Activated T-helper 1 cell treated with Interleukin-2 at 50 U/mL for 16 hours (primary cell): ENCODE results near the gene COL13A1.

Experiments used
- DNase-seq: peaks from one replicate; pipeline ENCODE4 v3.0.0-alpha.2; 2020; ENCODE audit warnings: low read depth

Gene COL13A1

DNA sequence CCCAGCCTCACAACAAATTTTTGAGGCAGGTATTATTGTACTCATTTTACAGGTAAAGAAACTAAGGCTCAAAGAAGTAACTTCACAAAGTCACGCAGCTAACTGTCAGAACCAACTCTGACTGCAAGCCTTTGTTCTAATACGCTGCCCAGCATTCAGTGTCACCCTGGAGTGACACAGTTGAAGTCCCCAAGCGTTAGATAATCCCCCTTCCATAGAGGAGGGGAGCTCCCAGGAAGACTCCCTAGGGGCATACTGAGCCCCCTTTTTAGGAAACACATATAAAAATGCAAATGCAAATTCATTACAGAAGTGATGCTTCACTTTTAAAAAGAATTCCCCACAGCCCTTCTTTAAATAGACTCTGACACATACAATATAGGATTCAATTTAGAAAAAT, 150.0 kb downstream of the COL13A1 start:
- DNase-seq = no peak

DNA sequence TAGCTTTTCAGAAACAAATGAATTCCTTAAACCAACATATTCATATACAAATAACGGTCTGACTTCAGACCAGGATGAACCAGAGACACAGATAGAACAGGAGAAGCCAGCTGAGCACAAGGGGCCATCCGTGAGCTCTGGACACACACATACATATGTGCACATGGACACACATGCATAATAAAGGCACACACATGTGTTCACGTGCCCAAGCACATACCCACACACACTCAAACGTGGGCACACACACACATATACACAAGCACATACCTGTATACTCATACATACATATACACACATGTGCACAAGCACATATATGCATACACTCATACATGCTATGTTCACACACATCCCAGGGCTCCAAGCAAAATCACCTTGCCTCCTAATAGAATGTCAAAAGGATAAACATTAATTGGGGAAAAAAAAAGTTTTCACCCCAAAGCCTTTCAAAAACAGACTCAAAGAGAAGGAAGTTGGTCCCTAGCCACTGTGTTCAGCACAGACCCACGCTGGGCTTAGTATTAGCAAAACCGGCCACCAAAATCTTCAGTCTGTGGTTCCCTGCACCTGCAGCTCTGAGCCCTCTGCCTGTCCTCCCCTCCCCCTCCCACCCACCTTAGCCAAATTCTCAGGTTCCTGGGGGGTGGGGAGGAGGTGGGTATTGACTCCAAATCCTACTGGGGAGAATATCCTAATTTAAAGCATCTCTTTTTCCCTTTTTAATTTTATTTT, 150.5 kb downstream of the COL13A1 start:
- DNase-seq = no peak

DNA sequence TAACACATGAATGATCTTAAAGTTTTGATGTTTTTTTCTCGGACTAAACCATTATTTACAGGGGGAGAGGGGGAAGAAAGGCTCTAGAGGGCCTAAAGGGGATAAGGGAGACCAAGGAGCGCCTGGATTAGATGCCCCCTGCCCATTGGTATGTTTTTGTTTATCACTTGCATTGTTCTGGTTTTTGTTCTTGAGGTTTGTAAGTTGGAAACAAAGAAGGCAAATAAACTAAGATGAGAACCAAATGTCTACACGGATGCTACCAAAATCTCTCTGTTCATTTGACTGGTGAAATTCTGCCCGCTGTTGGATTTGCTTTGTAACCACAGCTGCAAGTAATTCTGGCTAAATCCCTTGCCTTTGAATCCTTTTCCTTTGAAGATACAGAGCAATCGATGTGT, 151.1 kb downstream of the COL13A1 start:
- no peak for DNase-seq

DNA sequence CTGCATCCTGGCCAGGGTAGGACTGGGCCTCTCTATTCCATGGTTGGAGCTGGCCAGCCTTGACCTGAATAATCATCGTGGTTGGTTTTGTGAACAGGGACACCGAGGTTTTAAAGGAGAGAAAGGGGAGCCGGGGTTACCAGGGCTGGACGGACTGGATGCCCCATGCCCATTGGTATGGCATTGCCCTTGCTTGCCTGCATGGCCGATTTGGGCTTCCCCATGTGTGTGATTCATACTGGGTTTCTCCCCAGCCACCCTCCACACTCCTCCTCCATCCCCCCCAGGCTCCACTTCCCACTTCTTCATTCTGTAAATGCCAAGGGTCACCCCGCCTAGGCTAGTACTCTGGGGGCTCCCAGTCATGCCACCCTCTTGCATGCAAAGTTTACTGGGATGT, 152.1 kb downstream of the COL13A1 start:
- DNase-seq = no peak

DNA sequence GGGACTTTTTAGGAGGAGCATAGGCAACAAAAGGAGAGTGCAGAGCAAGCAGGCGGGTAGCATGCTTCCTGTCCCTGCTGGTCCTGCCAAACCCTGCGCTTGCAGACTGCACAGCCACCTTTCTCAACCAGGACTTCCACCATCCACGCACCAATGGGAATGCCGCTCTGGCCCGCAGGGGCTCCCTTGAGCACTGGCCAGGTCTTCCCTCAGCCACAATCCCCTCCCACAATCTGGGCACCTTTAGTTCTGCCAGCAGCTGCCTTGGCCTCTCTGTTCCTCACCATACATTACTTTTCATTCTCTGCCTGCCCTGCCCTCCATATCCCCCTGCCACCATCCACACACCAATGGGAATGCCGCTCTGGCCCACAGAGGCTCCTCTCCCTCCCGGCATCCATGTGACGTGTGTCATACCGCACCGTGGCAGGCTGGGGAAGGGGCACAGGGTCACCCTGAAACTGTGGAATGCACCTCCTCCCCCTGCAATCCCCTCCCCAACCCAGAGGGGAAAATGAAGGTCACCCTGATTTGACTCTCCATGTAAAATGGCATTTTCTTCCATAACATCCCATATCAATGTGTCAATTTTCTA, 153.6 kb downstream of the COL13A1 start:
- no peak for DNase-seq

DNA sequence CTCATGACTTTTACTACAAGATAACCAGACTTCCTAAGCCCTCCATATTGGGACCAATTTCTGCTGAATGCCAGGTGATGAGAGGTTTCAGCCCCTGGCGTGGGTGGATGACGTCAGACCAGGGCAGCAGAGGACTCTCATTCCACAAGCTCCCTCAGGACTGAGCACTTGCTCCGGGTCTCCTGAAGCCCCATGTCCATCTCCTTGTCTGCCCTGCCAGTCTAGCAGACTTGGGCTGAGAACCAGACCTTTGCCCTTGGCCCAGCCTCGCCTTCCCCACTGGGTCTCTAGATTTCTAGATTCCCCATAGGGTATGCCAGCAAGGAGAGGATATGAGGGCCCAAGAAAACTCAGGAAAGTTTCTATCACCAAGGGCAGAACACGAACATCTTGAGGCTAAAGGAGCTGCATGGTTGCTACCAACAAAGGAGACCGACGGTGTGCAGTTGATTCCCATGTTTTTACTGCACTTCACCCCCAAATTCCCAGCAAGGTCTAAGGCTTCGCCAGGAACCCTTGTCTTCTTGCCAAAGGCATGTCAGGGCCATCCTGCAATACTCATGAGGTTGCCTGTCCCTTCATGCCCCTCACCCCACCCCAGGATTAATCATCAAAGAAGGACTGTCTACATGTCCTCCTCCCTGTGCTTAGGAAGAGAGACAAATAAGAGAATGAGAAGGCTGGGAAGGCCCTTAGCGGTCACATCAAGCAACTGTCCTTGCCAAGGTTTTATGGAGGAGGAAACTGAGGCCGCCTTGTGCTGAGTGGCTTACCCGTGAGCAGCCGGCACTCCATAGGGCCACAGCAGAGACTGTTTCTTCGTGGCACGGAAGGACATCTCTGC, 154.4 kb downstream of the COL13A1 start:
- no peak for DNase-seq

DNA sequence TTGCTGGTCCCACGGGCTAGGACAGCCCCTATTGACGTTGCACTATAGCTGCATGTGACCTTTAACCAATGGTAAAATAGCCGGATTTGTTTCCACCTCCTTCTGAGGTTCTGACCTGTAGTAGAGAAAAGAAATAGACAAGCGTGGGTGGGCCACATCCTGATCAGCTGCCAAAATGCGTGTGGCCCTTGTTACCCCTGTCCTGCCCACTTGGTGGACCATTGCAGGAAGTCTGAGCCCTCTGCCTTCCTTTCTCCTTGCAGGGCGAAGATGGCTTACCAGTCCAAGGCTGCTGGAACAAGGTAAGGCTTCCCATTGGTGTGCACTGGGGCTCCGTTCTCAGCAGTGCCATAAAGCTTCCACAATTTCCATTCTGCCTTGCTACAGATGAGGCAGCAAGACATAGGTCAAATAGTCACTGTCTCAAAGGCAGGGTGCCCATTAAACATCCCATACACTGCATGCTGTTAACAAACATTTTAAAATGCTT, 155.1 kb downstream of the COL13A1 start:
- no peak for DNase-seq

DNA sequence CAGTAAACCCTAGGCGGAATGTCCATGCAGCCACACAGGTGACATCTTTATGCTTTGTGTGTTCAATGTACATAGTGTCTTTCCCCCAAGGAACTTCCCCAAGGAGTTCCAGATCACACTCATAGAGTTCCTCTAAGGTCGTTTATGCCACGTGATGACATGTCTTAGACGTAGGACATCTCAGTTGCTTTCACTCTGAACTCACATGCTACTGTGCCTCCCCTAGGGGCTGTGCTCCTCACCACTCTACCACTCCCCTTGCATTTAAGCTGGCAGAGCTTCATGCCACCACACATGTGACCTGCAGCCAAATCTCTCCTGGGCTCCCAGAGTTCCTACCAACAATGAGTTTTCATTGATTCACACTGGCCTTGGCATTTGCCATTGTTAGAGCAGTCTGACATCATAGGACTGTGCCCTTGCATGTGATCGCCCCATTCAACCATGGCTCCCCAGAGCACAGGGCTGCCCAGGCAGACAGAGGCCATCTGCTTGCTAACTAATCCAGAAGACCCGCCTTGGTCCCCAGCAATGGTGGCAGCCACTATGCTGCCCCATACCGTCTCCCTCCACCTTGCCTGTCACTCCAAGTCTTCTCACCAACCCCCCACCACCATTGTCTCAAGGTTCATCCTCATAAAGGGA, 155.7 kb downstream of the COL13A1 start:
- DNase-seq = no peak

DNA sequence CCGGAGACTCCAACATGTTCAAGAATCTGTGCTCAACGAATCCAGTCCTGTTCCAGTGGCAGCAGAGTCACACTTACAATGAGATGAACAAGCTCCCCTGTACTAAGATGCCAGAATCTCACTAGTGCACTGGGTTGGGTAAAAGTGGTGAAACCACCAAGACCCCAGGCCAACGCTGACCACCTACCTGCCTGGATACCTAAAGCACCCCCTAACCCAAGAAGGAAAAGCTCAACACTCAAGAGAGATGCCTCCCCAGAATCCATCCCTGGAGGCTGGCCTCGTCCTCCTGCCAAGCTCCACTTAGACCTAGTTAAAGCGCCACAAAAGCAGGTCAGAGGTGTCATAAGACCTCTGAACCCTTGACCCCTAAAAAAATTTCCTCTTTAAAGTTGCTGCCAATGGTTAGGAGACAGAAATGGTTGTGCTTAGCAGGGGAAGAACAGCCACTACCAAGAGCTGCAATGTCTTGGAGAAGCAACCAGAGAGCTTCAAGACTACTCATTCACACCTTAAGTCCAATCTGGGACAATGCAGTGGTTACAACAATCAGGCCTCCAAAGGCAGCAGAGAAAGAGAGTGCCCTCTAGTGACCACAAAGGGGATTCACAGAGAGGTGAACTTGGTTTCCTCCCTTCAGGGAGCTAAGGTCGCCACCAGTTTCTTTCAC, 156.3 kb downstream of the COL13A1 start:
- no peak for DNase-seq

DNA sequence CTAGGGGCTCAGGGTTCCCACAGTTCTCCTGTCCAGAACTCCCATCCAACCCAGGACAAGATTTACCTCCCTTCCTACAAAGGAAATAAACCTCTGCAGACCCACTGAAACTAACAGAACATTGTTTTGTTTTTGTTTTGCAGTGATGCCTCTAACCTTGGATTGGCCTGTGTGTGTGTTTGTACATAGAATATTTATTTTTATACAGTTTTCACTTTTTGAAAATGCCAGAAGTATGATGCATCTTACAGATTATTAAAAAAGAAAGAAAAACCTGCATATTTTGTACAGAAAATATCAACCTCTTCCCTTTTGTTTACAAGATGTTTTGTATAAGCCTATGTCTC, 156.8 kb downstream of the COL13A1 start:
- DNase-seq = no peak

DNA sequence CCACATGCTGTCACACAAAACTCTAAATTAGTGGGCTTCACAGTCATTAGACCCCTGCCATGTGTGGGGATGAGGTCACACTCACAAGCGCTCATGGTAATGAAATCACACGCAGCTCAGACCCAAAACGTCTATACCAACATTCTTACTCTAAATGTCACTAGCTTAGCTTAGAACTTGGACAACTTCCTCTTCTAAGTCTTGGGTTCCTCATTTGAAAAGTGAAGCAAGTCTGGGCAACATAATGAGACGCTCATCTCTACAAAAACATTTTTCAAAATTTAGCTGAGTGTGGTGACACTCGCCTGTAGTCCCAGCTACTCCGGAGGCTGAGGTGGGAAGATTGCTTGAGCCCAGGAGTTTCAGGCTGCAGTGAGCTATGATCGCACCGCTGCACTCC, 158.2 kb downstream of the COL13A1 start:
- DNase-seq = no peak

DNA sequence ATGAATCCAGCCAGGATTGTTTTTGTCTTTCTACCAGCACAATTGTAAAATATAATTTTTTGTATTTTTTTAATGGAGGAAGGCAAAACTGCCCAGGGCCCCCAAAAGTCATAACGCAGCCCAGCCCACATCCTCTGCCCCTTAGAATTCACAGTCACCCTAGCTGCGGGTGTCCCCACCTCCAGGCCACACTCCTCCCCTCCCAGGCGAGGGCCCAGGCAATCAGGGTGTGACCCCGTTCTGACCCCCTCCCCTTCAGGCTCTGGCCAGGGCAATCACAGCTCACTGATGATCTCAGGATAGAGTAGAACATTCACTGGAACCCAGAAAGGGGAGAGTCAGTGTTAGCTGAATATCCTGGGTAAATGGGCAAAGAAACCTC, 158.9 kb downstream of the COL13A1 start:
- no peak for DNase-seq

DNA sequence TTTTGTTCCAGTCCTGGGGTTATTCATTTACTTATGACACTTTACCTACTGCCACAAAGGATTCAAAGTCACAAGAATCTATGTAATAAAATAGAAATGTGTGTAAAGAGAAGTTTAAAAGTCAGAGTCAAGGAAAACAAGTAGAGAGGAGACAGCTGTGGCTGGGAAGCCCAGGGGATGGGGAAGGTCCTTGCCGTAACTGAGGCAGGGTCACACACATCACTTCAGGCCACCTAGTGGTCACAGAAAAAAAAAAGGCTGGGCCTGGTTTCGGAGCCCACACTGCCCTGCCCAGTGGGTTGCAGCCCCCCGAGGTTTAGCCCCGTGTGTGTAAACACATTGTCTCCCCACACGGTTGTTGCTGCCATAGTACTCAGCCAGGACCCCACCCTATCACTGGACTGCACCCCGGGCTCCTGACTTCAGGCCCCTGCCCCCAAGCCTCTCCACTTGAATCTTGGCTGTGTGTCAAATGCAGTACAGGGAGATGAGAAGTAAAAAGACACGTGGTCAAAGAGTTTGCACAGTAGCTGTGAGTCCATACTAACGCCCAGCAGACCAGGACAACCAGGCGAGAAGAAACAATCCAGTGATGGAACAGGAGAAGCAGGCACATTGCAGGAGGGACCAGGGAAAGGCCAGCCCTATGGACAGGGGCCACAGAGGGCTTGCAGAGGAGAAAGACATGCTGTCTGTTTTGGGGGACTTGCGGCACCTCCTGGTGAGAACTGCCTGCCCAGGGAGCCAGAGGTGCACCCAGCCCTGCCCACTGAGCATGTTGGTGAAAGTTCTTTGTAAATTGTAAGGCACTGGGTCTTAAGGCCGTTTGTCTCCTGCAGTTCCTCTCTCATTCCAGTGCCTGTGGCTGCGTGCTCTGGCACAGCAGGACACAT, 159.5 kb downstream of the COL13A1 start:
- DNase-seq = no peak

DNA sequence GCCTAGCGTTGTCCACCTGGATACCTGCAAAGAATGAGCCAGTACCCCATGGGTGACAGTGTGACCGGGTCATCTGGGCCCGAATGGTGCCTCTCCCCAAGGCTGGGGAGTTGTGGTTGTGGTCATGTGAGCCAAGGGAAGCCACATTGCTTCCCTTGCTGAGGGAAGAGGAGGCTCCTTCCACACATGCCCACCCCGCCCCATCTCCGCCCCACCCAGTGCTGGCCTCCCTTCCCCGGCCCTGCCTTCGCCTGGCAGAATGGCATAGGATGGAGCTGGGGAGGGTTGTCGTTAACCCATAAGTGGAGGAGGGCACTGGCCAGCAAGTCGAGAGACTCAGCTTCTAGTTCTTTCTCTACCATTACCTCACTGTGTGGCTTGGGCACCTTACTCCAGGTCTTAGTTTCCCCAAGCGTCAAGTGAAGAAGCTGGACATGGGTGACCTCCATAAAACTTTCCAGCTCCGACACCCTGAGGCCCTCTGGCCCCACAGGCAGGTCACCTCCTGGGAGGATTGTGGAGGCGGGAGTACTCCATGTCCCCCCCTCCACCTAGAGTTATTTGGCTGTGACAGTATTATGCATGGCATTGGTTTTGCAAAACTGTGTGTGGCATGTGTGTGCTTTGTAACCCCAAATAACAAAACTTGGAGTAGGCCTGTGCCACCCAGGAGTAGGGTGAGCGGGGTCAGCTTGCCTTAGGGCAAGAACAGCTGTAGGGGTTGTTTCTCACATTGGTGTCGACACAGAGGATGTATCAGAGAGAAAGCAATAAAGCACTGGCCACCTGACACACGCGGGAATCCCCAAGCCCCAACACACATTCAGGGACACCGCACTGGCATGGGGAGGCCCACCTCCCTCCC, 160.4 kb downstream of the COL13A1 start:
- no peak for DNase-seq

DNA sequence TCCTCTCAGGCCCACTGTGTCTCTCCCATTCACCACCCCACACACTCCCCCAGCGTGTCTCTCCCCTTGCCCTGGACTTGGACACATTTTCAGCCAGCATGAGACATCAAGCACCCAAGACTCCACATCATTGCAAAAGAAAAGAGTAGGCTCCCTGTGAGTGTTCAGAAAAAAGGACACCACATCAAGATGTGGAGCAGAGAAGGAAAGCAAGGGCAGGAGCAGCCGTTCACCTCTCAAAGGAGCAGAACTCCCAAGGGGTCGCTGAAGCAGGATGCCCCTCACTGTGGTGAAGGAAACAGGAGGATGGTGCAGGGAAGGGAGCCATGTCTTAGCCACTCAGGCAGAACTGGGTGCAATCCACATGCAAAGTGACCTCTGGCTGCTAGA, 161.0 kb downstream of the COL13A1 start:
- DNase-seq = no peak

DNA sequence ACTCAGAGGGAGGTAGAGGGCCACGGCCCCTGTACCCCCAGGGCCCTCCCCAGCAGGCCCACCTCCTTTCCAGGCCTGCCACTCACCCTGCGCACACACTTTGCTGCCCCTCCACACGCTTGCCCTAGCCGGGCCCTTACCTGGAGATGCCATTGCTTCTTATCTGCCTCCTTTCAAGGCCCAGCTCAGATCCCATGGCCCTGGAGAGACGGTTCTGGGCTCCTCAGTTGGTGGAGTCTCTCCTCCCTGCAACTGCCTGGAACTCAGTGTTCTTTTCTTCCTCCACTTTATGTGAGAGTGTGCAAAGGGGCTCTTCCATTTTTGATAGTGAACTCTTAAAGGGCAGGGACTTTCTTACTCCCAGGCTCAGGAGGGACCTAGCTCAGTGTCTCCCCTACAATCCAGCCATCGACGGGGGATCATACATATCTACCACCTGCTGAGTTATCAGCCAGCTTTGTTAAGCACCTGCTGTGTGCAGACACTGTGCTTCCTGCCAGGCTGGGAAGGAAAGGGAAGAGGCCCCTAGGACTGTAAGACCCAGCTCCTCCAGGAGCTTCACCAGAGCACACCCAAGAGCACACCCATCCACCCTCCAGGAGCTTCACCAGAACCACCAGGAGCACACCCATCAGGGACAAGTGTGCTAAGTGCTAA, 161.6 kb downstream of the COL13A1 start:
- no peak for DNase-seq

DNA sequence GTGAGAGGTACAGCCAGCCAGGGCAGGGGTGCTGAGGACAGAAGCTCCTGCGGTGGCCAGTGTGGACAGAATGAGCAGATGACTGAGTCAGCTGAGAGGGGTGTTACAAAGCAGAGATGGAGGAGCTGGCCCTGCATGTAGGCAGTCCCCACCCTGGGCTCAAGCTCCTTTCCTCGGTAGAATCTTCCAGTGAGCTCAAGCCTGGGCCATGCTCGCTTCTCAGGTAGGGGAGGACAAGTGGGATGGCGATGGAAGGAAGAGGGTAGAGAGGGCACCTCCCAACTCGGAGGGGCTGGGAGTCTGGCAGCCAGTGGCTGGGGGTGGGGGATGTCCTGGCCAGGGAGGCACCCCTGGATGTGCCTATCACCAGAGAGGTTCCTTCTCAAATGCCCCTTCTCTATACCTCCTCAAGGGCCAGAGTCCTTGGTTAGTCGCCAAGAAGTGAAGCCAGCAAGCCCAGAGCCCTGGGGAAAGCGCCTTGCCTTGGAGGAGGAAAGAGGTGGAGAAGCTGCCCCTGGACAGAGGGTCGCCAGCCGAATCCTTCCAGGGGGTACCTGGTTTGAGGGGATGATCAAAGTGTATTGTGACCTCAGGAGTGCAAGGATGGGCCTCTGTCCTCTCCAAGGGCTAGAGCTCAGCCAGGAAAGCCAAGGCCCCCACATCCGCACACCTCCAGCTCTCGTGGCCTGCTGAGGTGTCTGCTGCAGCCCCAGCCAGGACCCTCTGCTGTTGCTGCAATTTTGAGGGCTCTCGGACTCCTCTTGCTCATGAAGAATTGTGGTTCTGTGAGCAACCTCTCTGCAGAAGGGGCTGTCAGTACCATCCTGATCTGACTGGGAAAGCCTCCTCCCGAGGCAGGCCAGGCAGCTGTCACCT, 162.4 kb downstream of the COL13A1 start:
- no peak for DNase-seq

DNA sequence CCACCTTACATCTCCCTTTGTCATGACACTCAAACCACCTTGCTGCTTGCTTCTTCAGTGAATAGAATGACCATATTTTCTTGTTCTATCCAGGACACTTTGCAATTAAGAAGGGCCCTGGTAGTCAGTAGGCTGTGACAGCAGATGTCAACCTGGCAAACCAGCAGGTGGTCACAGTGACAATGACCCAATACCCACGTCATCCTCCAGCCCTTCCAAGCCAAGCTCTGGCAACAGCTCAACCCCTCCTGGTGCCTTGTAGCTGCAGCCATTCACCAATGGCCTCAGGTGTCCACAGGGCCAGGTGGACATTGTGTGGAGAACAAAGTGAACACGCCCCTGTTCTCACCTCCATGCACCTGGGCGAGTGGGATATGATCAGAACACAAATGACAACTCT, 163.4 kb downstream of the COL13A1 start:
- DNase-seq = no peak
